Left hindlimb (tissue), 1 donor: ENCODE data around the gene PKD2L2.
"Not testable (repeated sequence)": the region's sequence is repeated elsewhere in the genome, so short reads cannot be mapped to it uniquely, and the experiment has no call there.

Source experiments
- DNase-seq: peaks from one replicate; pipeline ENCODE4 v3.0.0-alpha.2; 2018

Gene PKD2L2

GRCh38 chr5:137890845-137891244, 1.6 kb downstream of the PKD2L2 start:
- no peak for DNase-seq

GRCh38 chr5:137891849-137892248, 2.6 kb downstream of the PKD2L2 start:
- DNase-seq: no peak

GRCh38 chr5:137894586-137894985, 5.3 kb downstream of the PKD2L2 start:
- DNase-seq: no peak

- DNase-seq: no peak
Observed at GRCh38 chr5:137896560-137896959, 7.3 kb downstream of the PKD2L2 start.

- DNase-seq: no peak
Observed at GRCh38 chr5:137899493-137899892, 10.2 kb downstream of the PKD2L2 start.

GRCh38 chr5:137901011-137901817, 12.0 kb downstream of the PKD2L2 start:
- DNase-seq: no peak

- DNase-seq: no peak
Observed at GRCh38 chr5:137902408-137903133, 13.3 kb downstream of the PKD2L2 start.

- no peak for DNase-seq
Observed at GRCh38 chr5:137914758-137915157, 25.5 kb downstream of the PKD2L2 start.

- no peak for DNase-seq
Observed at GRCh38 chr5:137916923-137917322, 27.7 kb downstream of the PKD2L2 start.

GRCh38 chr5:137921931-137922330, 32.7 kb downstream of the PKD2L2 start:
- no peak for DNase-seq

GRCh38 chr5:137923856-137924255, 34.6 kb downstream of the PKD2L2 start:
- DNase-seq: no peak

- DNase-seq: no peak
Observed at GRCh38 chr5:137932800-137933199, 43.5 kb downstream of the PKD2L2 start.

GRCh38 chr5:137933491-137933911, 44.2 kb downstream of the PKD2L2 start:
- DNase-seq: no peak

- no peak for DNase-seq
Observed at GRCh38 chr5:137935190-137935589, 45.9 kb downstream of the PKD2L2 start.

- no peak for DNase-seq
Observed at GRCh38 chr5:137935694-137936093, 46.4 kb downstream of the PKD2L2 start.

- DNase-seq: no peak
Observed at GRCh38 chr5:137937994-137938750, 48.9 kb downstream of the PKD2L2 start.

- DNase-seq: no peak
Observed at GRCh38 chr5:137938751-137939143, 49.5 kb downstream of the PKD2L2 start.

- no peak for DNase-seq
Observed at GRCh38 chr5:137939331-137939730, 50.1 kb downstream of the PKD2L2 start.

GRCh38 chr5:137944280-137944679, 55.0 kb downstream of the PKD2L2 start:
- DNase-seq: not testable (repeated sequence)

GRCh38 chr5:137945825-137946224, 56.6 kb downstream of the PKD2L2 start:
- no peak for DNase-seq

GRCh38 chr5:137954131-137954879, 65.0 kb downstream of the PKD2L2 start:
- DNase-seq: no peak

GRCh38 chr5:137957948-137958347, 68.7 kb downstream of the PKD2L2 start:
- DNase-seq: no peak

- DNase-seq: no peak
Observed at GRCh38 chr5:137959488-137959887, 70.2 kb downstream of the PKD2L2 start.
